Natural killer cell (primary cell): ENCODE data around the gene LMO7. TPM values are rescaled to one million over a fixed set of nuclear protein-coding genes. Genes with fewer than 3 reads are reported as not detected.
A peak's percentile ranks its signal among the peaks of the same experiment; 100 is the strongest.

Experiments used
- ATAC-seq, 3 donors: fragments of 150-1000 bp in 2 of 3; fragments of 200-7000 bp in 1 of 3; cut with Tn5 transposase; 1 replicate in 1 of 3; 2 replicates in 2 of 3; pipeline ENCODE4 v1.10.0; 2021; ENCODE audit warnings: mild to moderate bottlenecking in 2 of 3, moderate library complexity in 2 of 3
- DNase-seq, 2 donors: peaks; one replicate each; pipeline versions ENCODE4 v3.0.0 to v3.0.0-alpha.2; 2013 to 2021; ENCODE audit warnings: mixed read lengths in 1 of 2
- H3K27ac ChIP-seq: one replicate; pipeline ENCODE4 v1.5.1; 2013; ENCODE audit warnings: mild to moderate bottlenecking, low read length
- H3K27me3 ChIP-seq: one replicate; pipeline ENCODE4 v1.6.1; 2013; ENCODE audit warnings: low read length; ENCODE audit not compliant: control insufficient read depth, insufficient read depth
- H3K36me3 ChIP-seq: one replicate; pipeline ENCODE4 v1.6.1; 2013; ENCODE audit warnings: low read length; ENCODE audit not compliant: control insufficient read depth, insufficient read depth
- H3K4me1 ChIP-seq: one replicate; pipeline ENCODE4 v1.6.1; 2013; ENCODE audit warnings: low read length; ENCODE audit not compliant: control insufficient read depth, insufficient read depth
- H3K4me3 ChIP-seq: one replicate; pipeline ENCODE4 v1.5.1; 2013; ENCODE audit warnings: low read length
- H3K9me3 ChIP-seq: one replicate; pipeline ENCODE4 v1.6.1; 2013; ENCODE audit warnings: low read length; ENCODE audit not compliant: control insufficient read depth, insufficient read depth
- H3K27ac Mint-ChIP-seq, 2 donors: one replicate each; pipeline ENCODE4 v1.8.0; 2022; ENCODE audit warnings: mild to moderate bottlenecking in 2 of 2, mixed read lengths in 2 of 2, moderate library complexity in 1 of 2
- H3K27me3 Mint-ChIP-seq, 2 donors: one replicate each; pipeline ENCODE4 v1.8.0; 2022; ENCODE audit warnings: low read depth in 2 of 2, mixed read lengths in 2 of 2
- H3K36me3 Mint-ChIP-seq: one replicate; pipeline ENCODE4 v1.8.0; 2022; ENCODE audit warnings: mixed read lengths
- H3K4me1 Mint-ChIP-seq, 2 donors: one replicate each; pipeline ENCODE4 v1.8.0; 2022; ENCODE audit warnings: mixed read lengths in 2 of 2
- H3K4me3 Mint-ChIP-seq: one replicate; pipeline ENCODE4 v1.8.0; 2022; ENCODE audit warnings: mild to moderate bottlenecking, moderate library complexity, mixed read lengths
- H3K9me3 Mint-ChIP-seq, 2 donors: one replicate each; pipeline ENCODE4 v1.8.0; 2022; ENCODE audit warnings: mixed read lengths in 2 of 2
- CTCF ChIP-seq: fragments of 200-600 bp; IDR thresholded peaks from one replicate; pipeline ENCODE4 v1.8.0; 2022; ENCODE audit warnings: antibody characterized with exemption
- WGBS: methylation state at CpG from one replicate; pipeline ENCODE4 v1.1.7; 2013; ENCODE audit warnings: missing lambda C conversion rate; ENCODE audit not compliant: insufficient coverage; 5-methylcytosine and 5-hydroxymethylcytosine counted together
- intact Hi-C: fragments of 100-400 bp; cut with micrococcal nuclease; formaldehyde crosslinking; loops from one replicate; pipeline ENCODE4 v1.14.2; 2022
- total RNA-seq, 4 donors: library from RNA; stranded (reverse); fragments of 120-200 nt in 1 of 4; gene quantifications; one replicate each; pipeline versions ENCODE4 v1.2.3 to v1.2.4, GENCODE V29; 2013 to 2022

The LMO7 gene
- total RNA-seq, result 10 to 100 TPM in 1 of 3 donors, 1 to 10 TPM in 2; 5.5 to 10.4 (median 7.9) TPM
- 20.6 TPM for total RNA-seq (2013)

- Mint-ChIP-seq H3K27ac (peak within 1 kb of the TSS in 1 of 2 donors; percentile 53), H3K4me1 (peaks cover 7 to 10% of the 10 kb centered on the region in 2 donors), H3K9me3 (no peaks in the 10 kb centered on the region), H3K36me3 (no peaks in the 10 kb centered on the region), H3K27me3 (peaks cover 22 to 27% of the 10 kb centered on the region in 2 donors), H3K4me3 (peak within 1 kb of the TSS; percentile 83)
- TF ChIP-seq CTCF, result no peak
- H3K36me3 ChIP-seq, result no peaks in the 10 kb centered on the region
- H3K27ac ChIP-seq, result peak within 1 kb of the TSS; percentile 5
- intact Hi-C loops, result no loop called here
- peaks cover 14% of the 10 kb centered on the region for H3K4me1 ChIP-seq
- H3K27me3 ChIP-seq, result peaks cover 8% of the 10 kb centered on the region
- DNase-seq (peak; percentile 41 to 69), ATAC-seq (peak; percentile 62 to 76 (median 75))
- H3K4me3 ChIP-seq, result peak within 1 kb of the TSS; percentile 74
- H3K9me3 ChIP-seq, result no peaks in the 10 kb centered on the region
- WGBS, result under 1% methylated on average over 76 of the region's 76 CpGs
Measured at GRCh38 chr13:75635828-75636435, at the start of gene LMO7. LMO7 (plus strand) TSS chr13:75636330; CDS start chr13:75636658, 328 bp downstream.

- no peak for TF ChIP-seq CTCF
- Histone ChIP-seq H3K27me3 (no peaks in the 10 kb centered on the region), H3K36me3 (peaks cover 18% of the 10 kb centered on the region), H3K9me3 (no peaks in the 10 kb centered on the region), H3K27ac (no peak overlapping the region), H3K4me1 (no peaks in the 10 kb centered on the region), H3K4me3 (no peak overlapping the region)
- H3K4me3 Mint-ChIP-seq, result no peak overlapping the region
- ATAC-seq, result no peak
- H3K27ac Mint-ChIP-seq, result peak overlapping the region in 1 of 2 donors; percentile 32
- WGBS, result no CpG with 5 or more reads among the region's 1 CpG
- no peaks in the 10 kb centered on the region for H3K4me1 Mint-ChIP-seq
- H3K36me3 Mint-ChIP-seq, result peaks cover 31% of the 10 kb centered on the region
- H3K9me3 Mint-ChIP-seq, result peaks cover 2 to 3% of the 10 kb centered on the region in 2 donors
- DNase-seq, result no peak
- intact Hi-C loops, result no loop called here
- no peaks in the 10 kb centered on the region for H3K27me3 Mint-ChIP-seq
Measured at GRCh38 chr13:75587679-75588078, 48.5 kb upstream of the LMO7 start.

- no peak overlapping the region for H3K27ac ChIP-seq
Measured at GRCh38 chr13:75596657-75597182, 39.4 kb upstream of the LMO7 start.

More at GRCh38 chr13:75596657-75597182, 39.4 kb upstream of the LMO7 start:
- no peaks in the 10 kb centered on the region for H3K9me3 ChIP-seq
- no peaks in the 10 kb centered on the region for H3K27me3 ChIP-seq
- 100% methylated on average over 1 of the region's 1 CpG for WGBS
- no peak overlapping the region for H3K4me3 Mint-ChIP-seq
- no peak overlapping the region for H3K4me3 ChIP-seq
- H3K27ac Mint-ChIP-seq, result no peak overlapping the region
- H3K36me3 Mint-ChIP-seq, result peaks cover 13% of the 10 kb centered on the region
- H3K27me3 Mint-ChIP-seq, result no peaks in the 10 kb centered on the region
- H3K36me3 ChIP-seq, result no peaks in the 10 kb centered on the region
- H3K4me1 ChIP-seq, result no peaks in the 10 kb centered on the region
- DNase-seq, result no peak
- no peaks in the 10 kb centered on the region for H3K4me1 Mint-ChIP-seq
- ATAC-seq, result no peak
- no peak for TF ChIP-seq CTCF
- intact Hi-C loops, result no loop called here
- no peaks in the 10 kb centered on the region for H3K9me3 Mint-ChIP-seq
